K562 (cell line): Measurements from ENCODE around the gene ZSWIM4. TPM values are rescaled to one million over a fixed set of nuclear protein-coding genes. Genes with fewer than 3 reads are reported as not detected.
A peak's percentile ranks its signal among the peaks of the same experiment; 100 is the strongest.

Experiments
- CHD2 ChIP-seq: IDR thresholded peaks from 2 replicates; pipeline ENCODE4 v1.6.1; 2011; ENCODE audit warnings: low read depth, low read length
- E4F1 ChIP-seq: fragments of 250-450 bp; sonication (Bioruptor Pico); IDR thresholded peaks from 2 replicates; pipeline ENCODE4 v1.5.0; 2021; ENCODE audit warnings: mild to moderate bottlenecking, borderline replicate concordance
- FOXK1 ChIP-seq: sonication (generic); formaldehyde crosslinking; IDR thresholded peaks from 2 replicates; pipeline ENCODE4 v1.8.0; 2022; ENCODE audit warnings: missing genetic modification reagents, mild to moderate bottlenecking, borderline replicate concordance
- HINFP ChIP-seq: fragments of 450-650 bp; conservative IDR thresholded peaks from 2 replicates; pipeline ENCODE4 v1.6.1; 2016; ENCODE audit warnings: missing genetic modification characterization, low read depth, mild to moderate bottlenecking, control low read depth, missing compliant biosample characterization
- KAT2B ChIP-seq: IDR thresholded peaks from one replicate; pipeline ENCODE4 v1.6.1; 2012; ENCODE audit warnings: low read depth, mild to moderate bottlenecking, control low read depth, inconsistent platforms, low read length, moderate library complexity
- KLF6 ChIP-seq: fragments of 250-450 bp; sonication (Bioruptor Pico); IDR thresholded peaks from 2 replicates; pipeline ENCODE4 v1.4.0; 2020; ENCODE audit warnings: mild to moderate bottlenecking, moderate library complexity, borderline replicate concordance
- MCM2 ChIP-seq: fragments of 450-650 bp; IDR thresholded peaks from 2 replicates; pipeline ENCODE4 v1.6.1; 2017; ENCODE audit warnings: low read depth, mild to moderate bottlenecking
- NFATC3 ChIP-seq: fragments of 450-650 bp; IDR thresholded peaks from 2 replicates; pipeline ENCODE4 v1.6.1; 2017; ENCODE audit warnings: mild to moderate bottlenecking
- POLR3G ChIP-seq: IDR thresholded peaks from 2 replicates; pipeline ENCODE4 v1.6.1; 2011; ENCODE audit not compliant: insufficient read length, insufficient replicate concordance; ENCODE audit errors: extremely low read depth
- PTBP1 ChIP-seq: fragments of 200-400 bp; formaldehyde crosslinking; IDR thresholded peaks from 2 replicates; pipeline ENCODE4 v1.6.1; 2017; ENCODE audit warnings: low read depth, low read length
- SMARCA5 ChIP-seq: fragments of 450-650 bp; IDR thresholded peaks from 2 replicates; pipeline ENCODE4 v1.6.1; 2016
- SMARCC2 ChIP-seq: fragments of 450-650 bp; IDR thresholded peaks from 2 replicates; pipeline ENCODE4 v1.6.1; 2017; ENCODE audit warnings: antibody characterized with exemption, moderate library complexity, mild to moderate bottlenecking, low read depth
- STAT6 ChIP-seq: sonication (generic); formaldehyde crosslinking; IDR thresholded peaks from 2 replicates; pipeline ENCODE4 v1.8.1; 2023; ENCODE audit warnings: mild to moderate bottlenecking, missing genetic modification reagents
- TOE1 ChIP-seq, 2 experiments: fragments of 450-650 bp in 1 of 2; sonication (generic) in 1 of 2; formaldehyde crosslinking in 1 of 2; IDR thresholded peaks; 2 replicates each; pipeline versions ENCODE4 v1.7.1 to v1.8.0; 2016 to 2022; ENCODE audit warnings: borderline replicate concordance in 2 of 2, mild to moderate bottlenecking in 2 of 2, antibody characterized with exemption in 1 of 2, inconsistent platforms in 1 of 2, low read depth in 1 of 2, missing genetic modification reagents in 1 of 2, moderate library complexity in 1 of 2
- ZNF512 ChIP-seq: IDR thresholded peaks from 2 replicates; pipeline ENCODE4 v1.6.1; 2016; ENCODE audit warnings: missing genetic modification characterization, missing compliant biosample characterization
- ZNF740 ChIP-seq, 3 experiments: fragments of 200-800 bp in 1 of 3; sonication (Bioruptor generic) in 1 of 3; sonication (generic) in 1 of 3; formaldehyde crosslinking in 1 of 3; IDR thresholded peaks; 2 replicates each; pipeline versions ENCODE4 v1.6.1 to v1.8.0; 2016 to 2022; ENCODE audit warnings: mild to moderate bottlenecking in 2 of 3, missing compliant biosample characterization in 2 of 3, missing genetic modification characterization in 2 of 3, missing genetic modification reagents in 1 of 3
- polyA plus RNA-seq, 8 experiments: library from polyadenylated mRNA; depleted of rRNA in 4 of 8; stranded (reverse) in 5 of 8; unstranded in 3 of 8; fragments of >200 nt; fragmentation: Nextera tagmentation in 2 of 8; fragmentation: Illumina TruSeq in 1 of 8; extraction: Ambion mirVana in 2 of 8; extraction: Trizol in 1 of 8; gene quantifications; 2 replicates each; pipeline versions ENCODE4 v1.2.1 to v1.2.3, GENCODE V29; 2011 to 2014; ENCODE audit warnings: inconsistent platforms in 1 of 8, missing spikeins in 1 of 8
- total RNA-seq, 7 experiments: library from RNA; depleted of rRNA in 6 of 7; stranded (reverse); fragments of >200 nt in 6 of 7; fragmentation: Illumina TruSeq in 2 of 7; extraction: Trizol in 2 of 7; gene quantifications; 2 replicates each; pipeline versions ENCODE4 v1.2.1 to v1.2.3, GENCODE V29; 2011 to 2021; ENCODE audit warnings: low replicate concordance in 1 of 7

Gene ZSWIM4
- total and polyA plus RNA-seq, 9 of the 15 experiments (the other 6 are each of a cell fraction or from before 2014, with no cell fraction given): 0.25 to 3.7 (median 0.79) TPM; not detected in 2

- TF ChIP-seq E4F1 (CRISPR knock-in tag) (no peak), SMARCA5 (no peak), TOE1 (IDR thresholded peaks at IDR 0.05; ENCODE audit: borderline replicate concordance) (no peak), TOE1 (CRISPR knock-in tag; IDR thresholded peaks at IDR 0.05; ENCODE audit: borderline replicate concordance, low read depth) (no peak), FOXK1 (CRISPR knock-in tag) (no peak), HINFP (tag) (no peak), PTBP1 (no peak), STAT6 (CRISPR knock-in tag) (no peak), KLF6 (CRISPR knock-in tag) (no peak), SMARCC2 (no peak), NFATC3 (no peak), ZNF512 (tag) (no peak), KAT2B (no peak), POLR3G (no peak), MCM2 (no peak), CHD2 (peak; percentile 13; the same call in 1 of the 2 replicates), ZNF740 (CRISPR knock-in tag; IDR thresholded peaks at IDR 0.05) (no peak), ZNF740 (tag; IDR thresholded peaks at IDR 0.05) (no peak)
Measured at GRCh38 chr19:13841086-13841961, 46.1 kb downstream of the ZSWIM4 start (continued).
